PFSK-1 (cell line): ENCODE results near the gene ROBO1.

Source experiments
- FOXP2 ChIP-seq: optimal IDR thresholded peaks from 2 replicates; pipeline ENCODE3; 2011; ENCODE audit warnings: borderline replicate concordance, control low read depth, inconsistent platforms; ENCODE audit not compliant: insufficient read depth; ENCODE audit errors: extremely low read length, extremely low read depth
- POLR2AphosphoS5 ChIP-seq: IDR thresholded peaks from 2 replicates; pipeline ENCODE4 v1.6.1; 2012; ENCODE audit warnings: low read depth, mild to moderate bottlenecking, control low read depth, low read length, moderate library complexity
- SIN3A ChIP-seq: IDR thresholded peaks from 2 replicates; pipeline ENCODE4 v1.6.1; 2012; ENCODE audit warnings: mild to moderate bottlenecking, low read length, moderate library complexity, borderline replicate concordance; ENCODE audit not compliant: insufficient read depth
- TAF1 ChIP-seq: IDR thresholded peaks from 2 replicates; pipeline ENCODE4 v1.6.1; 2012; ENCODE audit warnings: low read length, control low read depth, borderline replicate concordance; ENCODE audit not compliant: insufficient read depth

DNA sequence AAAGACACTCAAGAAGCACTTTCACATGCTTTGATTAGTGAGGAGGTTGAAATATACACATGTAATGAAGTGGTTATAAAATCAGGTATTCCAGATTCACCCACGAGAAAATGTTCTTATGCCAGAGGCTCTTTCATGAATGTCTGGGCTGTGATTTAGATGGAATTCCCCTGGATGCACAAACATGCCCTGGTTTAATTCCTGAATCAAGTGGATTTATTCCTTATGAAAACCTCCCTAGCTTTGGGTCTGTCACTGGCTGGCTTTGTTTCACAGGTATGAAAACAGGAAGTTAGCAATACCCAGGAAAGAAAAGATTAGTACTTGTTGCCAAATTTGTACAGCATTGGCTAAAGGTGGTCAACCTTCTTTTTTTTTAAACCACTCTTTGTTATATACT lies 1123.0 kb downstream of the ROBO1 start:
- no peak for TF ChIP-seq POLR2AphosphoS5
- TF ChIP-seq SIN3A = no peak
- TF ChIP-seq TAF1 = no peak
- TF ChIP-seq FOXP2 = no peak
